ENCODE data around the gene NXN.

NXN gene

DNA sequence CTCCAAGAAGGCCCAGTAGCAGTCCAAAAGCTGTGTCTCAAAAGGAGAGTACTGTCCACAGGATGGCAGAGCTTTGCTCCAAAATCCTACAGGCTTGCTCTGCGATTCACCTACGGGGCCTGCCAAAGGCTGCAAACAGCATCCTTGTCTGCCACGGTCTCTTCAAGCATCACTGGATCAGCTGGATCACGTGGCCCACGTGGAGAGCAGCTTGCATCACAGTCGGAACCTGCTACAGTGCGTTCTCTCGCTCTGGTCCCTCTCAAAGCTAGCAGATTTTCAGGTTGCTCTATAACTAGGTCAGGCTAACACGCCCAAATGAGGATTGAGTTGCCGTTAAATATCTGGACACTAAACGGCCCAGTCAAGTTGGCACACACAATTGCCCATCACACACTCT, 9.0 kb upstream of the NXN start:
- no peak overlapping the region for H3K4me3 ChIP-seq (ENCODE audit: low read length)
- no peak overlapping the region for H3K9ac ChIP-seq (ENCODE audit: low read depth, low read length)
- no peaks in the 10 kb centered on the region for H3K4me1 ChIP-seq (ENCODE audit: insufficient read depth, low read length)
- no peaks in the 10 kb centered on the region for H3K9me3 ChIP-seq (ENCODE audit: insufficient read depth, low read depth, low read length)
- no peaks in the 10 kb centered on the region for H3K27me3 ChIP-seq (ENCODE audit: insufficient read depth, low read length)
- H3K27ac ChIP-seq (ENCODE audit: low read length), result no peak overlapping the region
- H3K36me3 ChIP-seq (ENCODE audit: insufficient read depth, low read depth, low read length), result no peaks in the 10 kb centered on the region

DNA sequence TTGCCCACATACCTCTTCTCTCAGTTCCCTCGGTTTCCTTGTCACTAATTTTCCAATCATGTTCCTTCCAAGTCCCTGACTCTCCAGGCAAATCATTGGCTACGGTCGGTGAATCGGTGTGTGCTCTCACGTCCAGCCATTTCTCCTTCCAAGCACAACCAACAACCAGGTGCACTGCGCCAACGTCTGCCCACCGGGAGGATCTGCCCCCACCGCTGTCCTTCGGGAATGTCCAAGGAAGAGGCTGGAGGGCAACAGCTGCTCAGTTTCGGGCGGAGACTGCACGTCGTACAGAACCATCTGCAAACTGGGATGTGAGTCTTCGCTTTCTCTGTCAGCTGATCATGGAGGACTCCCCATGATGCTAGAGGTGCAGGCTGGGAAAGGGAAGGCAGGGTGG, 8.4 kb upstream of the NXN start:
- Histone ChIP-seq H3K27ac (ENCODE audit: low read length) (no peak overlapping the region), H3K27me3 (ENCODE audit: insufficient read depth, low read length) (no peaks in the 10 kb centered on the region), H3K4me3 (ENCODE audit: low read length) (no peak overlapping the region), H3K9me3 (ENCODE audit: insufficient read depth, low read depth, low read length) (no peaks in the 10 kb centered on the region), H3K9ac (ENCODE audit: low read depth, low read length) (no peak overlapping the region), H3K36me3 (ENCODE audit: insufficient read depth, low read depth, low read length) (no peaks in the 10 kb centered on the region), H3K4me1 (ENCODE audit: insufficient read depth, low read length) (no peaks in the 10 kb centered on the region)

DNA sequence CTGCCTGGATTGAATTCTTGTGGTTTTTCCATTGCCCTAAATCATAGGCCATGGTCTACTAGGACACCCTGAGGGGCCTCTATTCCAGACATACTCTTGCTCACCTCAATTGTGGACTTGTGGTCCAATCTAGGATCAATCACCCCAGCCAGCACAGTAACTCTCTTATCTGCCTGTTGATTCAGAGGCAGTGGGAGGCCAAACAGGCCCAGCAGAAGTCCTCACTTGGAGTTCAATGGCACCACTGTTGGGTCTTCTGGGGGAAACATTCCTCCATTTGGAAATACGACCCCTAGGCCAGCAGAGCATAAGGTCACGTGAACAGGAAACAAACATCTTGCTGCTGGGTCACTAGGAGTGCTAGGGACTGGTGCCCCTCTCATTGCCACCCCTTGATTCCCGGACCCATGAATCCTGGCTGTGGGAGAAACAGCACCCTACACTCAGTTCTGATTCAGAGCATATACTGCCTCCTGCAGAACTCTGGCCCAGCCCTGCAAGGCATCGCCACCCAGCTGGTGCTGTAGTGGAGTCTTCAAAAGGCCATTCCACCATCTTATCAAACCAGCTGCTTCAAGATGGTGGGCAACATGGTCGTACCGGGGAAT, 6.8 kb upstream of the NXN start:
- Histone ChIP-seq H3K27me3 (ENCODE audit: insufficient read depth, low read length) (no peaks in the 10 kb centered on the region), H3K36me3 (ENCODE audit: insufficient read depth, low read depth, low read length) (no peaks in the 10 kb centered on the region), H3K27ac (ENCODE audit: low read length) (no peak overlapping the region), H3K9ac (ENCODE audit: low read depth, low read length) (no peak overlapping the region), H3K4me1 (ENCODE audit: insufficient read depth, low read length) (no peaks in the 10 kb centered on the region; the same call in 1 of the 2 replicates), H3K9me3 (ENCODE audit: insufficient read depth, low read depth, low read length) (no peaks in the 10 kb centered on the region), H3K4me3 (ENCODE audit: low read length) (no peak overlapping the region)

GRCh38 chr17:983921-984320, 4.3 kb upstream of the NXN start:
- no peaks in the 10 kb centered on the region; the same call in 1 of the 2 replicates for H3K4me1 ChIP-seq (ENCODE audit: insufficient read depth, low read length)
- no peaks in the 10 kb centered on the region for H3K9me3 ChIP-seq (ENCODE audit: insufficient read depth, low read depth, low read length)
- H3K27me3 ChIP-seq (ENCODE audit: insufficient read depth, low read length), result no peaks in the 10 kb centered on the region
- H3K4me3 ChIP-seq (ENCODE audit: low read length), result no peak overlapping the region
- no peak overlapping the region for H3K9ac ChIP-seq (ENCODE audit: low read depth, low read length)
- no peaks in the 10 kb centered on the region for H3K36me3 ChIP-seq (ENCODE audit: insufficient read depth, low read depth, low read length)
- H3K27ac ChIP-seq (ENCODE audit: low read length), result no peak overlapping the region

- H3K27ac ChIP-seq (ENCODE audit: low read length), result no peak overlapping the region
- H3K4me3 ChIP-seq (ENCODE audit: low read length), result 0 out of 2 replicates have a peak overlapping the region, but pooled peaks have one; percentile 37
- H3K27me3 ChIP-seq (ENCODE audit: insufficient read depth, low read length), result no peaks in the 10 kb centered on the region; the same call in 1 of the 2 replicates
- no peak overlapping the region for H3K9ac ChIP-seq (ENCODE audit: low read depth, low read length)
- no peaks in the 10 kb centered on the region for H3K9me3 ChIP-seq (ENCODE audit: insufficient read depth, low read depth, low read length)
- H3K36me3 ChIP-seq (ENCODE audit: insufficient read depth, low read depth, low read length), result no peaks in the 10 kb centered on the region
- H3K4me1 ChIP-seq (ENCODE audit: insufficient read depth, low read length), result peaks cover 16% of the 10 kb centered on the region; the same call in 1 of the 2 replicates
These were observed 1.7 kb upstream of the NXN start for GRCh38 chr17:981292-981658.

DNA sequence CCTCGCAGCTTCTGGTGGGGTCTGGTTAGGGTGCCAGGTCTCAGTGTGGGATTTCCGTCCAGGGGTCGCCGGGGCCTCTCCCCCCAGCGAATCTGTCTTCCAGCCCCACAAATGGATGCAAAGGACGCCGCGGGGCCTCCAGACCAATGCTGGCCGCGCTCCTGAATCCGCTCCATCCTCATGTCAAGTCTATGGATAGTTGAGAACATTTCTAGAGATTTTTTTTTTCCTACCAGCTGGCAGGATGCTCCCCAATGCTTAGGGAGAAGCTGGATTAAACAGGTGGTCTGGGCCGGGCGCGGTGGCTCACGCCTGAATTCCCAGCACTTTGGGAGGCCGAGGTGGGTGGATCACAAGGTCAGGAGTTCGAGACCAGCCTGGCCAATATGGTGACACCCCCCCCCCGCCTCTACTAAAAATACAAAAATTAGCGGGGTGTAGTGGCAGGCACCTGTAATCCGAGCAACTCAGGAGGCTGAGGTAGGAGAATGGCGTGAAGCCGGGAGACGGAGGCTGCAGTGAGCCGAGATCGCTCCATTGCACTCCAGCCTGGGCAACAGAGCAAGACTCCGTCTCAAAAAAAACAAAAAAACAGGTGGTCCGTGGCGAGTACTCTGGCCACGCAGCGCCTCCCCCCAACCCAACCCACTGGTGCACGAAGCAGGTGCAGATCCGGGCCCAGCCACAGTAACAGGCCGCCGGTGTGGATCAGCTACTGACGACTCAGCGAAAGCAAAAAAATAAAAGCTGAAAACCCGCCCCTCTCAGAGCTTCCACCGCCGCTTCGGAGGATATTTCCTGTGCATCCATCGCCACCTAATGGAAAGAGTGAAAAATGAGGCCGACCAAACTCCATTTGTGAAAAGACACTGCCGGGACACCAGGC, 1.1 kb upstream of the NXN start:
- Histone ChIP-seq H3K27me3 (ENCODE audit: insufficient read depth, low read length) (no peaks in the 10 kb centered on the region; the same call in 1 of the 2 replicates), H3K9me3 (ENCODE audit: insufficient read depth, low read depth, low read length) (no peaks in the 10 kb centered on the region), H3K36me3 (ENCODE audit: insufficient read depth, low read depth, low read length) (no peaks in the 10 kb centered on the region), H3K9ac (ENCODE audit: low read depth, low read length) (peak overlapping the region; percentile 63; the same call in 1 of the 2 replicates), H3K4me3 (ENCODE audit: low read length) (peak overlapping the region; percentile 69), H3K4me1 (ENCODE audit: insufficient read depth, low read length) (peaks cover 22% of the 10 kb centered on the region; the same call in 1 of the 2 replicates), H3K27ac (ENCODE audit: low read length) (no peak overlapping the region)

GRCh38 chr17:979212-979538, 401 bp downstream of the NXN start:
- Histone ChIP-seq H3K4me1 (ENCODE audit: insufficient read depth, low read length) (peaks cover 29% of the 10 kb centered on the region), H3K9ac (ENCODE audit: low read depth, low read length) (no peak overlapping the region), H3K36me3 (ENCODE audit: insufficient read depth, low read depth, low read length) (no peaks in the 10 kb centered on the region), H3K27me3 (ENCODE audit: insufficient read depth, low read length) (no peaks in the 10 kb centered on the region; the same call in 1 of the 2 replicates), H3K4me3 (ENCODE audit: low read length) (peak overlapping the region; percentile 69), H3K9me3 (ENCODE audit: insufficient read depth, low read depth, low read length) (no peaks in the 10 kb centered on the region), H3K27ac (ENCODE audit: low read length) (no peak overlapping the region)

- no peak overlapping the region for H3K27ac ChIP-seq (ENCODE audit: low read length)
- peak overlapping the region; percentile 91 for H3K4me3 ChIP-seq (ENCODE audit: low read length)
- H3K9ac ChIP-seq (ENCODE audit: low read depth, low read length), result peak overlapping the region; percentile 94
- H3K4me1 ChIP-seq (ENCODE audit: insufficient read depth, low read length), result peaks cover 29% of the 10 kb centered on the region
- no peaks in the 10 kb centered on the region; the same call in 1 of the 2 replicates for H3K27me3 ChIP-seq (ENCODE audit: insufficient read depth, low read length)
- H3K9me3 ChIP-seq (ENCODE audit: insufficient read depth, low read depth, low read length), result no peaks in the 10 kb centered on the region
- H3K36me3 ChIP-seq (ENCODE audit: insufficient read depth, low read depth, low read length), result no peaks in the 10 kb centered on the region
These were observed 1.2 kb downstream of the NXN start for GRCh38 chr17:978103-979093.

- H3K27me3 ChIP-seq (ENCODE audit: insufficient read depth, low read length), result no peaks in the 10 kb centered on the region; the same call in 1 of the 2 replicates
- H3K36me3 ChIP-seq (ENCODE audit: insufficient read depth, low read depth, low read length), result no peaks in the 10 kb centered on the region
- H3K27ac ChIP-seq (ENCODE audit: low read length), result no peak overlapping the region
- H3K4me1 ChIP-seq (ENCODE audit: insufficient read depth, low read length), result peaks cover 34% of the 10 kb centered on the region
- H3K9me3 ChIP-seq (ENCODE audit: insufficient read depth, low read depth, low read length), result no peaks in the 10 kb centered on the region
- H3K4me3 ChIP-seq (ENCODE audit: low read length), result peak overlapping the region; percentile 91
- peak overlapping the region; percentile 94; the same call in 1 of the 2 replicates for H3K9ac ChIP-seq (ENCODE audit: low read depth, low read length)
These were observed 2.4 kb downstream of the NXN start for GRCh38 chr17:977166-977565.

DNA sequence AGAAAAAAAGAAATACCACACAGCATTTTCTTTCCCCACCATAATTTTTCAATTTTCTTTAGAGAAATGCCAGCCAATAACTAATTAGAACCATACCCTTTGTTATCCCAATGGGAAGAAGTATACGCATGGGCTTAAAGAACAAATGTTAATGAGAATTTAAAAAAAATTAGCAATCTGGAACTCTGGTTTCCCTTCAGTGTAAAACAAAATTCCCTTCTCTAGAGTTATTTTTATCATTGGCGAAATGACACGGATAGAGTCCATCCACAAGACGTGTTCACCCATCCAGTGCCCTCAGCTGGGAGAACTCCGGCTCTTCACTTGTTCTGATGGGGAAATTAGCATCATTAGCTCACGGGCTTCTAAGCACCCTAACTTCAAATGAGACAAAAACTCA, 3.3 kb downstream of the NXN start:
- no peaks in the 10 kb centered on the region; the same call in 1 of the 2 replicates for H3K27me3 ChIP-seq (ENCODE audit: insufficient read depth, low read length)
- H3K4me1 ChIP-seq (ENCODE audit: insufficient read depth, low read length), result peaks cover 34% of the 10 kb centered on the region
- no peaks in the 10 kb centered on the region for H3K9me3 ChIP-seq (ENCODE audit: insufficient read depth, low read depth, low read length)
- H3K36me3 ChIP-seq (ENCODE audit: insufficient read depth, low read depth, low read length), result no peaks in the 10 kb centered on the region
- H3K4me3 ChIP-seq (ENCODE audit: low read length), result no peak overlapping the region
- no peak overlapping the region for H3K9ac ChIP-seq (ENCODE audit: low read depth, low read length)
- no peak overlapping the region for H3K27ac ChIP-seq (ENCODE audit: low read length)

GRCh38 chr17:975371-975915, 4.1 kb downstream of the NXN start:
- H3K4me1 ChIP-seq (ENCODE audit: insufficient read depth, low read length), result peaks cover 37% of the 10 kb centered on the region
- H3K9ac ChIP-seq (ENCODE audit: low read depth, low read length), result no peak overlapping the region
- peak overlapping the region; percentile 14 for H3K27ac ChIP-seq (ENCODE audit: low read length)
- no peaks in the 10 kb centered on the region; the same call in 1 of the 2 replicates for H3K27me3 ChIP-seq (ENCODE audit: insufficient read depth, low read length)
- H3K36me3 ChIP-seq (ENCODE audit: insufficient read depth, low read depth, low read length), result no peaks in the 10 kb centered on the region
- no peaks in the 10 kb centered on the region for H3K9me3 ChIP-seq (ENCODE audit: insufficient read depth, low read depth, low read length)
- H3K4me3 ChIP-seq (ENCODE audit: low read length), result peak overlapping the region; percentile 2; the same call in 1 of the 2 replicates

Data from iPS-20b (cell line).